GM23338 (cell line): ENCODE data around the gene ZSCAN31.

Source experiments
- EZH2 ChIP-seq: fragments of 200-600 bp; sonication (generic); IDR thresholded peaks from one replicate; pipeline ENCODE4 v1.8.0; 2017; ENCODE audit warnings: antibody characterized with exemption, mild to moderate bottlenecking, low read depth; ENCODE audit not compliant: unreplicated experiment
- EZH2phosphoT487 ChIP-seq: fragments of 200-600 bp; sonication (generic); IDR thresholded peaks from one replicate; pipeline ENCODE4 v1.8.1; 2018; ENCODE audit warnings: antibody characterized with exemption; ENCODE audit not compliant: unreplicated experiment
- POLR2AphosphoS5 ChIP-seq: IDR thresholded peaks from 2 replicates; pipeline ENCODE4 v1.6.1; 2016; ENCODE audit warnings: antibody characterized with exemption, low read depth
- TF ChIP-seq, protein P1 (sequence below), 2 experiments: fragments of 200-600 bp in 1 of 2; sonication (generic) in 1 of 2; conservative IDR thresholded peaks; 2 replicates each; pipeline versions ENCODE4 v1.5.1 to v1.6.1; 2016 to 2017; ENCODE audit warnings: antibody characterized with exemption in 2 of 2, low read depth in 2 of 2, mild to moderate bottlenecking in 2 of 2, moderate library complexity in 1 of 2
- TF ChIP-seq, protein P2 (sequence below): IDR thresholded peaks from one replicate; pipeline ENCODE4 v1.6.1; 2018; ENCODE audit warnings: antibody characterized with exemption; ENCODE audit not compliant: unreplicated experiment

DNA sequence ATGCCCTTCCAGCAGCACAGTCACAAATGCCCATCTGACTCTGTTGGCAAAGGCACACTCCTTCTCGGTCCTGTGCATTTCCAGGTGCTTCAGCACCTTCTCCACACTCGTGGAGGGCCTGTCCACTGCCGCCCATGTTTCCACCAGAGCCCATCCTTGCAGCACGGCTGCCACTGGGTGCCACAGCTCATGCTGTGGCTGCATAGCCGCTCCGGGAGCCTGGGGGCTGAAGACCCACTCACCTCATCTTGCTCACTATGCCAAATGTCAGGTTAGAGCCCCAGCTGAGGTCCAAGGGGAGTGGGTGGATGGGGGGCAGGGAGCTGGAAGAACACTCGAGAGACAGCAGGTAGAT, 20.7 kb upstream of the ZSCAN31 start:
- TF ChIP-seq, protein P1, sequence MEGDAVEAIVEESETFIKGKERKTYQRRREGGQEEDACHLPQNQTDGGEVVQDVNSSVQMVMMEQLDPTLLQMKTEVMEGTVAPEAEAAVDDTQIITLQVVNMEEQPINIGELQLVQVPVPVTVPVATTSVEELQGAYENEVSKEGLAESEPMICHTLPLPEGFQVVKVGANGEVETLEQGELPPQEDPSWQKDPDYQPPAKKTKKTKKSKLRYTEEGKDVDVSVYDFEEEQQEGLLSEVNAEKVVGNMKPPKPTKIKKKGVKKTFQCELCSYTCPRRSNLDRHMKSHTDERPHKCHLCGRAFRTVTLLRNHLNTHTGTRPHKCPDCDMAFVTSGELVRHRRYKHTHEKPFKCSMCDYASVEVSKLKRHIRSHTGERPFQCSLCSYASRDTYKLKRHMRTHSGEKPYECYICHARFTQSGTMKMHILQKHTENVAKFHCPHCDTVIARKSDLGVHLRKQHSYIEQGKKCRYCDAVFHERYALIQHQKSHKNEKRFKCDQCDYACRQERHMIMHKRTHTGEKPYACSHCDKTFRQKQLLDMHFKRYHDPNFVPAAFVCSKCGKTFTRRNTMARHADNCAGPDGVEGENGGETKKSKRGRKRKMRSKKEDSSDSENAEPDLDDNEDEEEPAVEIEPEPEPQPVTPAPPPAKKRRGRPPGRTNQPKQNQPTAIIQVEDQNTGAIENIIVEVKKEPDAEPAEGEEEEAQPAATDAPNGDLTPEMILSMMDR (conservative IDR thresholded peaks at IDR 0.05; ENCODE audit: low read depth in 2 of 2) = no peak
- no peak for TF ChIP-seq EZH2
- no peak for TF ChIP-seq EZH2phosphoT487
- no peak for TF ChIP-seq POLR2AphosphoS5
- TF ChIP-seq, protein P2, sequence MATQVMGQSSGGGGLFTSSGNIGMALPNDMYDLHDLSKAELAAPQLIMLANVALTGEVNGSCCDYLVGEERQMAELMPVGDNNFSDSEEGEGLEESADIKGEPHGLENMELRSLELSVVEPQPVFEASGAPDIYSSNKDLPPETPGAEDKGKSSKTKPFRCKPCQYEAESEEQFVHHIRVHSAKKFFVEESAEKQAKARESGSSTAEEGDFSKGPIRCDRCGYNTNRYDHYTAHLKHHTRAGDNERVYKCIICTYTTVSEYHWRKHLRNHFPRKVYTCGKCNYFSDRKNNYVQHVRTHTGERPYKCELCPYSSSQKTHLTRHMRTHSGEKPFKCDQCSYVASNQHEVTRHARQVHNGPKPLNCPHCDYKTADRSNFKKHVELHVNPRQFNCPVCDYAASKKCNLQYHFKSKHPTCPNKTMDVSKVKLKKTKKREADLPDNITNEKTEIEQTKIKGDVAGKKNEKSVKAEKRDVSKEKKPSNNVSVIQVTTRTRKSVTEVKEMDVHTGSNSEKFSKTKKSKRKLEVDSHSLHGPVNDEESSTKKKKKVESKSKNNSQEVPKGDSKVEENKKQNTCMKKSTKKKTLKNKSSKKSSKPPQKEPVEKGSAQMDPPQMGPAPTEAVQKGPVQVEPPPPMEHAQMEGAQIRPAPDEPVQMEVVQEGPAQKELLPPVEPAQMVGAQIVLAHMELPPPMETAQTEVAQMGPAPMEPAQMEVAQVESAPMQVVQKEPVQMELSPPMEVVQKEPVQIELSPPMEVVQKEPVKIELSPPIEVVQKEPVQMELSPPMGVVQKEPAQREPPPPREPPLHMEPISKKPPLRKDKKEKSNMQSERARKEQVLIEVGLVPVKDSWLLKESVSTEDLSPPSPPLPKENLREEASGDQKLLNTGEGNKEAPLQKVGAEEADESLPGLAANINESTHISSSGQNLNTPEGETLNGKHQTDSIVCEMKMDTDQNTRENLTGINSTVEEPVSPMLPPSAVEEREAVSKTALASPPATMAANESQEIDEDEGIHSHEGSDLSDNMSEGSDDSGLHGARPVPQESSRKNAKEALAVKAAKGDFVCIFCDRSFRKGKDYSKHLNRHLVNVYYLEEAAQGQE = no peak
